Smooth muscle cell (in vitro differentiated cells): ENCODE measurements around the gene SSR1. TPM values are rescaled to one million over a fixed set of nuclear protein-coding genes. Genes with fewer than 3 reads are reported as not detected.

Source experiments
- DNase-seq: peaks from one replicate; lab custom pipeline; 2025; ENCODE audit not compliant: unreplicated experiment; lab: John Stamatoyannopoulos, UW
- H2AFZ ChIP-seq: fragments of 200-600 bp; sonication (generic); 2 replicates; pipeline ENCODE4 v1.6.0; 2016; ENCODE audit warnings: antibody characterized with exemption, low read depth, mild to moderate bottlenecking
- H3F3A ChIP-seq: fragments of 200-600 bp; sonication (generic); 2 replicates; pipeline ENCODE4 v1.6.0; 2017; ENCODE audit warnings: antibody characterized with exemption, low read depth
- H3K27ac ChIP-seq: fragments of 200-600 bp; sonication (generic); 2 replicates; pipeline ENCODE4 v1.5.1; 2016; ENCODE audit warnings: low read depth, mild to moderate bottlenecking
- H3K27me3 ChIP-seq: fragments of 200-600 bp; sonication (generic); 2 replicates; pipeline ENCODE4 v1.6.1; 2016; ENCODE audit warnings: low read depth, mild to moderate bottlenecking
- H3K36me3 ChIP-seq: fragments of 200-600 bp; sonication (generic); 2 replicates; pipeline ENCODE4 v1.5.1; 2016; ENCODE audit warnings: low read depth
- H3K4me1 ChIP-seq: fragments of 200-600 bp; sonication (generic); 2 replicates; pipeline ENCODE4 v1.5.1; 2016; ENCODE audit warnings: low read depth
- H3K4me2 ChIP-seq: fragments of 200-600 bp; sonication (generic); 2 replicates; pipeline ENCODE4 v1.6.0; 2016; ENCODE audit warnings: mild to moderate bottlenecking
- H3K4me3 ChIP-seq: fragments of 200-600 bp; sonication (generic); 2 replicates; pipeline ENCODE4 v1.5.1; 2016; ENCODE audit warnings: mild to moderate bottlenecking
- H3K79me2 ChIP-seq: fragments of 200-600 bp; sonication (generic); 2 replicates; pipeline ENCODE4 v1.6.0; 2016; ENCODE audit warnings: low read depth, mild to moderate bottlenecking
- H3K9ac ChIP-seq: fragments of 200-600 bp; sonication (generic); 2 replicates; pipeline ENCODE4 v1.6.0; 2016; ENCODE audit warnings: low read depth
- H3K9me3 ChIP-seq: fragments of 200-600 bp; sonication (generic); replicated peaks from 2 replicates; pipeline ENCODE4 v1.5.1; 2016; ENCODE audit warnings: low read depth
- H4K20me1 ChIP-seq: fragments of 200-600 bp; sonication (generic); 2 replicates; pipeline ENCODE4 v1.6.0; 2016; ENCODE audit warnings: low read depth
- CTCF ChIP-seq: fragments of 200-600 bp; sonication (generic); IDR thresholded peaks from 2 replicates; pipeline ENCODE4 v1.5.1; 2017; ENCODE audit warnings: borderline replicate concordance, mild to moderate bottlenecking, antibody characterized with exemption; ENCODE audit not compliant: insufficient read depth, poor library complexity, severe bottlenecking
- WGBS: methylation state at CpG from one replicate; pipeline ENCODE4 v1.1.7; 2016; ENCODE audit warnings: low lambda C conversion rate; 5-methylcytosine and 5-hydroxymethylcytosine counted together
- polyA plus RNA-seq: library from polyadenylated mRNA; unstranded; fragments of >200 nt; fragmentation: Nextera tagmentation; extraction: Ambion mirVana; gene quantifications from 2 replicates; pipeline ENCODE4 v1.2.1, GENCODE V29; 2016
- total RNA-seq: library from RNA; depleted of rRNA; stranded (reverse); fragments of >200 nt; gene quantifications from 2 replicates; pipeline ENCODE4 v1.2.3, GENCODE V29; 2014

Gene SSR1
- total and polyA plus RNA-seq, 2 experiments from 2014 or later: 304 to 306 TPM

GRCh38 chr6:7261852-7262461, 51.0 kb downstream of the SSR1 start:
- H3K27ac ChIP-seq: no peak overlapping the region

GRCh38 chr6:7261032-7261841, 51.8 kb downstream of the SSR1 start:
- no peaks in the 10 kb centered on the region for H3K27me3 ChIP-seq
- peak overlapping the region; percentile 82 for H3K4me2 ChIP-seq
- peak; percentile 50 for DNase-seq
- WGBS: 2% methylated on average over 42 of the region's 43 CpGs
- peak overlapping the region; percentile 67 for H3K4me3 ChIP-seq
- H4K20me1 ChIP-seq: no peaks in the 10 kb centered on the region
- H3K9ac ChIP-seq: no peak overlapping the region
- TF ChIP-seq CTCF: no peak
- H3K36me3 ChIP-seq: no peaks in the 10 kb centered on the region
- H2AFZ ChIP-seq: peak overlapping the region; percentile 39
- H3K4me1 ChIP-seq: peaks cover 12% of the 10 kb centered on the region
- no peak overlapping the region for H3K27ac ChIP-seq
- H3K79me2 ChIP-seq: no peaks in the 10 kb centered on the region
- H3K9me3 ChIP-seq: no peaks in the 10 kb centered on the region
- no peaks in the 10 kb centered on the region for H3F3A ChIP-seq

More at GRCh38 chr6:7261852-7262461, 51.0 kb downstream of the SSR1 start:
- H3F3A ChIP-seq: no peaks in the 10 kb centered on the region
- peak overlapping the region; percentile 67 for H3K4me3 ChIP-seq
- H3K9ac ChIP-seq: no peak overlapping the region
- WGBS: 41% methylated on average over 13 of the region's 13 CpGs
- H3K4me2 ChIP-seq: peak overlapping the region; percentile 82
- no peaks in the 10 kb centered on the region for H3K79me2 ChIP-seq
- peaks cover 12% of the 10 kb centered on the region for H3K4me1 ChIP-seq
- H3K27me3 ChIP-seq: no peaks in the 10 kb centered on the region
- no peaks in the 10 kb centered on the region for H4K20me1 ChIP-seq
- no peak for DNase-seq
- no peak for TF ChIP-seq CTCF
- peak overlapping the region; percentile 39 for H2AFZ ChIP-seq
- H3K9me3 ChIP-seq: no peaks in the 10 kb centered on the region
- H3K36me3 ChIP-seq: no peaks in the 10 kb centered on the region

- DNase-seq: no peak
- peak overlapping the region; percentile 67 for H3K4me3 ChIP-seq
- no peaks in the 10 kb centered on the region for H3K79me2 ChIP-seq
- no peaks in the 10 kb centered on the region for H3F3A ChIP-seq
- H3K27me3 ChIP-seq: no peaks in the 10 kb centered on the region
- no peak for TF ChIP-seq CTCF
- no peaks in the 10 kb centered on the region for H3K9me3 ChIP-seq
- H3K36me3 ChIP-seq: no peaks in the 10 kb centered on the region
- WGBS: 58% methylated on average over 13 of the region's 13 CpGs
- peak overlapping the region; percentile 82 for H3K4me2 ChIP-seq
- peaks cover 12% of the 10 kb centered on the region for H3K4me1 ChIP-seq
- no peaks in the 10 kb centered on the region for H4K20me1 ChIP-seq
- peak overlapping the region; percentile 39 for H2AFZ ChIP-seq
- no peak overlapping the region for H3K27ac ChIP-seq
- H3K9ac ChIP-seq: no peak overlapping the region
Observed at GRCh38 chr6:7260291-7261031, 52.5 kb downstream of the SSR1 start.
